Inferior parietal cortex (tissue), 1 donor: Measurements from ENCODE around the gene SULT1A2.
"Not testable (repeated sequence)": the region's sequence is repeated elsewhere in the genome, so short reads cannot be mapped to it uniquely, and the experiment has no call there.

Experiments
- DNase-seq: peaks from one replicate; pipeline ENCODE4 v3.0.0-alpha.2; 2016; ENCODE audit errors: extremely low spot score

Gene SULT1A2

GRCh38 chr16:28558456-28558855, 38.4 kb downstream of the SULT1A2 start:
- no peak for DNase-seq

DNA sequence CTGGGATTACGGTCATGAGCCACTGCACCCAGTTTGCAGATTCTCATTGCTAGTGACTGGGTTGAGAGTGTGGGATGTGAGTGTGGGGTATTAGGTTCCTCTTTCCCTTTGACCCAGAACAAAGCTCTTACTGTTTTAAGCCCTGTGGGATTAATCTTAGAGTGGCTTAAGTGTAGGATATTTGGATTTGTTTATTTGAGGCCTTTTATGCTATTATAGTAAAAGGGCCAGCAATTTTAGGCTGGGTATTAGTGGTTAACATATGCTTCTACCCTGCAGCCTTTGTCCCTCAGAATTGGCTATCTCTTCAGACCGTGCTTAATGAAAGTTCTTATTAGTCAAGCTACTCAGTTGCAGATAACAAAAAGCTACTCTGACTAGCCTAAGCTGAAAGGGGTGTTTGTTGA, 39.9 kb downstream of the SULT1A2 start:
- DNase-seq: no peak

DNA sequence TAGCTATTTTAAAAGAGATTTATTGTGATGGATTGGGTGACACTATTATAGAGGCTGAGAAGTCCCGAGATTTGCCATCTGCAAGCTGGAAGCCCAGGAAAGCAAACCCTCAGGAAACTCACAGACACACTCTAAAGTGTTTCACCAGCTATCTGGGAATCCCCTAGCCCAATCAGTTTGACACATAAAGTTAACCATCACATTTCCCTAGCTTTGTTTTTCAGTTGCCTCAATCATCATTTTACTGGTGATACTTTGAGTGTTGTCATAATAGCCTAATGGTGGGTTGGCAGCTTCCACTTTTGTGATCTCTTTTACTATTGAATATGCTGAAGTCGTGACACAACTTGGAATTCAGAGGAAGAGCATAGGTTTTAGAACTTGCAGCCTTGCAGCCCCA, 41.3 kb downstream of the SULT1A2 start:
- DNase-seq: no peak

DNA sequence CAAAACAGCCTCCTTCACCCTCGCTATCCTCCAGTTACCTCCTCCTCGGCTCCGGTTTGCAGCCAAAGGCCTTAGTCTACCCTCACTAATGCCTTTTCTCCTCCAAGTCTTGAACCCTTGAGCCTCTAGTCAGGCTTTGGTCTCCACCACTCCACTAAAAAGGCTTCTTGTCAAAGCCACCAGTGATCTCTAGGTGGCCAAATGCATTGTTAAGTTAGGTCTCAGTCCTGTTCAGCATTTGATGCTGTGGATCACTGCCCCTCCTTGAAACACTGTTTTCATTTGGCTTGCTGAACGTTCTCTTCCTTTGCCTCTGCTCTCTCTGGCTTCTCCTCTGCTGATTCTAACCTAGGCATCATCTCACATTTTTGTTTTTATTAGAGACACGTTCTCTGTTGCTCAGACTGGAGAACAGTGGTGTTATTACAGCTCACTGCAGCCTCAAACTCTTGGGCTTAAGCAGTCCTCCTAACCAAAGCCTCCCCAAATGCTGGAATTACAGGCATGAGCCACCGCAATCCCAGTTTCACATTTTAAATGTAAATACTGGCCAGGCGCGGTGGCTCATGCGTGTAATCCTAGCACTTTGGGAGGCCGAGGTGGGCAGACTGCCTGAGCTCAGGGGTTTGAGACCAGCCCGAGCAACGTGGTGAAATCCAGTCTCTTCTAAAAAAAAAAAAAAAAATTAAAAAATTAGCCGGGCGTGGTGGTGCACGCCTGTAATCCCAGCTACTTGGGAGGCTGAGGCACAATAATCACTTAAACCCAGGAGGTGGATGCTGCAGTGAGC, 42.0 kb downstream of the SULT1A2 start:
- no peak for DNase-seq

- DNase-seq: peak; percentile 96
These were observed 42.8 kb downstream of the SULT1A2 start, which contains the start of gene SGF29 for GRCh38 chr16:28553776-28554633. Gene SGF29 (plus strand): TSS chr16:28553920. CDS start chr16:28581070, 27,150 bp downstream.

- DNase-seq: no peak
These were observed 47.5 kb downstream of the SULT1A2 start for GRCh38 chr16:28549301-28549899.

- DNase-seq: no peak
These were observed 48.5 kb downstream of the SULT1A2 start for GRCh38 chr16:28548306-28548802.

DNA sequence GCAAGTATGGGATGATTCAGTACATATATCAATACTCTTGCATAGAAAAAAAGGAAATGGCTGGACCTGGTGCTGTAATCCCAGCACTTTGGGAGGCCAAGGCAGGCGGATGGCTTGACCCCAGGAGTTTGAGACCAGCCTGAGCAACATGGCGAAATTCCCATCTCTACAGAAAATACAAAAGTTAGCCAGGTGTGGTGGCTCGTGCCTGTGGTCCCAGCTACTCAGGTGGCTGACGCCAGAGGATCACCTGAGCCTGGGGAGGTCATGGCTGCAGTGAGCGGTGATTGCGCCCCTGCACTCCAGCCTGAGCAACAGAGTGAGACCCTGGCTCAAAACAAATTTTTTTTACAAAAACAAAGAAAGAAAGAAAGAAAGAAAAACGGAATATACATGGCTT, 50.2 kb downstream of the SULT1A2 start:
- DNase-seq: no peak

DNA sequence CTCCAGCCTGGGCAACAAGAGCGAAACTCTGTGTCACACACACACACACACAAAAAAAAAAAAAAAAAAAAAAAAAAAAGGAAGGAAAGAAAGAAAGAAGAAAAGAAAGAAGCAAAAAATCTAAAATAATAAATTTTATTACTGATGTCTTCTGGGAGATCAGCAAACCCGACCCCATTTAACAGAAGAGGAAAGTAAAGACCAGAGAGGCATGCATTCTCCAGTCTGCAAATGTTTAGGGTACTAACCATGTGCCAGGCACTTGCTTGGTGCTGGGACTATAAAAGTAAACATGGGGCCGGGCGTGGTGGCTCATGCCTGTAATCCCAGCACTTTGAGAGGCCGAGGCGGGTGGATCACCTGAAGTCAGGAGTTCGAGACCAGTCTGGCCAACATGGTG, 50.9 kb downstream of the SULT1A2 start:
- not testable (repeated sequence) for DNase-seq

- no peak for DNase-seq
These were observed 51.9 kb downstream of the SULT1A2 start for GRCh38 chr16:28544998-28545397.

DNA sequence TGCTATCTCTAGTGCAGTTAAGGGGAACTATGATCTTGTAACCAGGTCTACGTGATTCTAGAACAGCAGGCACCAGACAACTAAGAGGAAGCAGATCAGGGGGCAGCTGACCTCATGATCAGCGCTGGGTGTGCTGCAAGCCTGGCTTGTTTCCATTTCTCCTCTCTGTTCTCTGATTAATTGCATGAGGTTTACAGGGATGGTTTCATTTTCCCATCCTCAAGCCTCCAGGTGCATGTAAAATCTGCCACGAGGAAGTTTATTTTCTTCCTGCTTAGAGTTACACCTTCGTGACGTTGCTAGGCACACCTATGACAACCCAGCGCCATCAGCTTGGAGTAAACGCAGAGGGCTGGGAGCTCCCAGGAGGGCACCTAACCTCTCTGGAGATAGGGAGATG, 53.8 kb downstream of the SULT1A2 start:
- no peak for DNase-seq

DNA sequence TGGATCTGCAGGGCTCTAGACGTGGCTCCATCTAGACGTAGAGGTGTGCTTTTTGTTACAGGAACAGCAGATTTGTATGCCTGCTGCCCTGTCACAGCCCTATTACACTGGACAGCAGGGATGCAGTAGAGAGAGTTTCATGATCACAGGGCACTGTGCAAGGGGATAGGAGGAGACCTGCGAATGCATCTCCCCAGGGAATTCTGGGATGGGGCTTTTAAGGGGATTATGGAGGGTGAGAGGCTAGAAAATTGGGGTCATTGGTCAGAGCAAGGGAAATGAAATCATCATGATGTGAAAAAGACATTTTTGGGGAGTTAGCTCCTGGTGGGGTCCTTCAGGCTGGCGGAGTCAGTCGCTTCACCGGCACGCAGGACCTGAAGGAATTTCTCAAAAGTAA, 54.2 kb downstream of the SULT1A2 start:
- no peak for DNase-seq
